ENCODE data around the gene UNG.
"Not testable (repeated sequence)": the region's sequence is repeated elsewhere in the genome, so short reads cannot be mapped to it uniquely, and the experiment has no call there.

DNA sequence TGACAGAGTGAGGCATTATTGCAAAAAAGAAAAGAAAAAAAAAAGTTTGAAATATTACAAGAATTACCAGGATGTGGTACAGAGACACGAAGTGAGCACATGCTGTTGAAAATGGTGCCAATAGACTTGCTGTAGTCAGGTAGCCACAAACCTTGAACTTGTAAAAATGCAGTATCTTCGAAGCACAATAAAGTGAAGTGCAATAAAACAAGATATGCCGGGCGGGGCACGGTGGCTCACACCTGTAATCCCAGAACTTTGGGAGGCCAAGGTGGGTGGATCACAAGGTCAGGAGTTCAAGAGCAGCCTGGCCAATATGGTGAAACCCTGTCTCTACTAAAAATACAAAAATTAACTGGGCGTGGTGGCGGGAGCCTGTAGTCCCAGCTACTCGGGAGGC lies 47.6 kb upstream of the UNG start:
- TF ChIP-seq, protein P1, sequence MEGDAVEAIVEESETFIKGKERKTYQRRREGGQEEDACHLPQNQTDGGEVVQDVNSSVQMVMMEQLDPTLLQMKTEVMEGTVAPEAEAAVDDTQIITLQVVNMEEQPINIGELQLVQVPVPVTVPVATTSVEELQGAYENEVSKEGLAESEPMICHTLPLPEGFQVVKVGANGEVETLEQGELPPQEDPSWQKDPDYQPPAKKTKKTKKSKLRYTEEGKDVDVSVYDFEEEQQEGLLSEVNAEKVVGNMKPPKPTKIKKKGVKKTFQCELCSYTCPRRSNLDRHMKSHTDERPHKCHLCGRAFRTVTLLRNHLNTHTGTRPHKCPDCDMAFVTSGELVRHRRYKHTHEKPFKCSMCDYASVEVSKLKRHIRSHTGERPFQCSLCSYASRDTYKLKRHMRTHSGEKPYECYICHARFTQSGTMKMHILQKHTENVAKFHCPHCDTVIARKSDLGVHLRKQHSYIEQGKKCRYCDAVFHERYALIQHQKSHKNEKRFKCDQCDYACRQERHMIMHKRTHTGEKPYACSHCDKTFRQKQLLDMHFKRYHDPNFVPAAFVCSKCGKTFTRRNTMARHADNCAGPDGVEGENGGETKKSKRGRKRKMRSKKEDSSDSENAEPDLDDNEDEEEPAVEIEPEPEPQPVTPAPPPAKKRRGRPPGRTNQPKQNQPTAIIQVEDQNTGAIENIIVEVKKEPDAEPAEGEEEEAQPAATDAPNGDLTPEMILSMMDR (IDR thresholded peaks at IDR 0.05): not testable (repeated sequence)
- TF ChIP-seq EZH2 (IDR thresholded peaks at IDR 0.05; ENCODE audit: borderline replicate concordance, insufficient read depth, low read depth, low read length, poor library complexity, severe bottlenecking): not testable (repeated sequence)
